Activated naive CD8-positive, alpha-beta T cell treated with anti-CD3 and anti-CD28 coated beads, Interleukin-2, amount 50 U/mL, for 24 hours (primary cell): Measurements from ENCODE around the gene TBX2.

Source experiments
- ATAC-seq: fragments of 150-1000 bp; cut with Tn5 transposase; one replicate; pipeline ENCODE4 v1.10.0; 2021
- DNase-seq: peaks from one replicate; pipeline ENCODE4 v3.0.0; 2021
- H3K27ac Mint-ChIP-seq: one replicate; pipeline ENCODE4 v1.8.0; 2021; ENCODE audit warnings: mild to moderate bottlenecking, mixed read lengths
- H3K27me3 Mint-ChIP-seq: one replicate; pipeline ENCODE4 v1.8.0; 2021; ENCODE audit warnings: mixed read lengths
- H3K36me3 Mint-ChIP-seq: one replicate; pipeline ENCODE4 v1.8.0; 2021; ENCODE audit warnings: low read depth, mixed read lengths
- H3K4me1 Mint-ChIP-seq: one replicate; pipeline ENCODE4 v1.8.0; 2021; ENCODE audit warnings: mixed read lengths
- H3K4me3 Mint-ChIP-seq: one replicate; pipeline ENCODE4 v1.8.0; 2021; ENCODE audit warnings: mild to moderate bottlenecking, moderate library complexity, mixed read lengths
- H3K9me3 Mint-ChIP-seq: one replicate; pipeline ENCODE4 v1.8.0; 2021; ENCODE audit warnings: mixed read lengths

Gene TBX2

GRCh38 chr17:61416540-61417363 lies 17.1 kb downstream of the TBX2 start:
- ATAC-seq (peak; percentile 40), DNase-seq (peak; percentile 71)
- no peak overlapping the region for H3K4me3 Mint-ChIP-seq
- H3K9me3 Mint-ChIP-seq = no peaks in the 10 kb centered on the region
- no peaks in the 10 kb centered on the region for H3K36me3 Mint-ChIP-seq
- no peaks in the 10 kb centered on the region for H3K4me1 Mint-ChIP-seq
- no peak overlapping the region for H3K27ac Mint-ChIP-seq
- H3K27me3 Mint-ChIP-seq = peaks cover 34% of the 10 kb centered on the region

DNA sequence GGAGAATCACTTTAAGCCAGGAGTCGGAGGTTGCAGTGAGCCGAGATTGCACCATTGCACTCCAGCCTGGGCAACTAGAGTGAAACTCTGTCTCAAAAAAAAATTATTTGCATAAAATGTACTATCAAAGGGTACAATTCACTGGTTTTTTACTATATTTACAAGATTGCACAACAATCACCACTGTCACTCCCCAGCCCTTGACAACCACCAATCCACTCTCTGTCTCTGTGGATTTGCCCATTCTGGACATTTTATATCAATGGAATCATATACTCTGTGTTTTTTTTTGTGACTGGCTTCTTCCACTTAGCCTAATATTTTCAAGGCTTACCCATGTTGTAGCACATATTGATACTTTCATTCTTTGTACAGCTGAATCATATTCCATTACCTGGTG lies 18.8 kb downstream of the TBX2 start:
- ATAC-seq (no peak), DNase-seq (no peak)
- no peaks in the 10 kb centered on the region for H3K4me1 Mint-ChIP-seq
- no peak overlapping the region for H3K4me3 Mint-ChIP-seq
- no peaks in the 10 kb centered on the region for H3K9me3 Mint-ChIP-seq
- no peaks in the 10 kb centered on the region for H3K36me3 Mint-ChIP-seq
- peaks cover 35% of the 10 kb centered on the region for H3K27me3 Mint-ChIP-seq
- no peak overlapping the region for H3K27ac Mint-ChIP-seq

DNA sequence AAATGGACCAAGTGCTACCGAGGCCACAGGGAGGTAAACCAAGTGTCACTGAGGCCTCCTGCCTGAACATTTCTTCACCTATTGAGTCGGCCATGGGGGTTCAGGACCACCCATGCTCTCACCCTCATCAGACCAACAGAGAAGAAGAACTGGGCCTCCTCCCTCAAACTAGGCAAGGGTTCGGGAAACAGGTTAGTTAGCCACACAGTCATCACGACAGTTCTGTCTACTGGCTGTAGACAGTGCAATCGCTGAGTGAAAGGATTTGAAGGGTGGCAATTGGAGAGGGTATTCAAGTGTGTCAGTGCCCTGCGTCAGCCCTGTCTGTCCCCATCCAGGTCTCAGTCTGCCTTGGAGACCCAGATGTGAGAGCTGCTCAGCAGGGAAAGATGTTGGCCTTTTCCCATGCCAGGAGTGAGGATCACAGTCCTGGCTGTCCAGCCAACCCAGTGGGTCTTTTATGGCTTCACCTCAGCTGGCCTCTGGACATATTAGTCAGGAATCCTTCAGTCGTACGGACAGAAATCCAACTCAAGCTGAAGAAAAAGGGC lies 19.9 kb downstream of the TBX2 start:
- ATAC-seq (no peak), DNase-seq (no peak)
- H3K36me3 Mint-ChIP-seq = no peaks in the 10 kb centered on the region
- no peak overlapping the region for H3K4me3 Mint-ChIP-seq
- no peak overlapping the region for H3K27ac Mint-ChIP-seq
- H3K9me3 Mint-ChIP-seq = no peaks in the 10 kb centered on the region
- H3K4me1 Mint-ChIP-seq = no peaks in the 10 kb centered on the region
- peaks cover 39% of the 10 kb centered on the region for H3K27me3 Mint-ChIP-seq

GRCh38 chr17:61420052-61420451 lies 20.4 kb downstream of the TBX2 start:
- Mint-ChIP-seq H3K9me3 (no peaks in the 10 kb centered on the region), H3K36me3 (no peaks in the 10 kb centered on the region), H3K27ac (no peak overlapping the region), H3K27me3 (peaks cover 40% of the 10 kb centered on the region), H3K4me1 (no peaks in the 10 kb centered on the region), H3K4me3 (no peak overlapping the region)
- DNase-seq (no peak), ATAC-seq (no peak)

- H3K4me1 Mint-ChIP-seq = no peaks in the 10 kb centered on the region
- ATAC-seq = no peak
- no peak for DNase-seq
- no peak overlapping the region for H3K27ac Mint-ChIP-seq
- no peaks in the 10 kb centered on the region for H3K36me3 Mint-ChIP-seq
- no peaks in the 10 kb centered on the region for H3K9me3 Mint-ChIP-seq
- no peak overlapping the region for H3K4me3 Mint-ChIP-seq
- peaks cover 40% of the 10 kb centered on the region for H3K27me3 Mint-ChIP-seq
Observed at GRCh38 chr17:61420745-61421398, 21.2 kb downstream of the TBX2 start.

DNA sequence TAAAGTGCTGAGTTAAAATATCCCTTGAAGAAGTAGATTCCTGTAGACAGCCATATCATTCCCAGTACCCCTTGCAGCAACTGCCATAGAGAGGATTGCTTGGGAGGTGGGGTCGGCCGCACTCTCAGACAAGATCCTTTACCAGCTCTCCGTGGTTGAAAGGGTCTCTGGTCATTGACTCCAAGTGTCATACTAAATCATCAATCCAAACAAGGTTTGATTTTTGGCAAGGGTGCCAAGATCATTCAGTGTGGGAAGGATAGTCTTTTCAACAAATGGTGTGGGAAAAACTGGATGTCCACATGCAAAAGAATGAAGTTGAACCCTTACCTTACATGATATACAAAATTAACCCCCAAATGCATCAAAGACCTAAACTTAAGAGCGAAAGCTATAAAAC lies 21.8 kb downstream of the TBX2 start:
- ATAC-seq (no peak), DNase-seq (no peak)
- Mint-ChIP-seq H3K4me1 (no peaks in the 10 kb centered on the region), H3K36me3 (no peaks in the 10 kb centered on the region), H3K27me3 (peaks cover 39% of the 10 kb centered on the region), H3K9me3 (no peaks in the 10 kb centered on the region), H3K27ac (no peak overlapping the region), H3K4me3 (no peak overlapping the region)

GRCh38 chr17:61422116-61422799 lies 22.6 kb downstream of the TBX2 start:
- no peak for ATAC-seq
- Mint-ChIP-seq H3K9me3 (no peaks in the 10 kb centered on the region), H3K27me3 (peaks cover 36% of the 10 kb centered on the region), H3K4me3 (no peak overlapping the region), H3K27ac (no peak overlapping the region), H3K4me1 (no peaks in the 10 kb centered on the region), H3K36me3 (no peaks in the 10 kb centered on the region)
- no peak for DNase-seq

GRCh38 chr17:61422869-61423268 lies 23.2 kb downstream of the TBX2 start:
- H3K36me3 Mint-ChIP-seq = no peaks in the 10 kb centered on the region
- no peaks in the 10 kb centered on the region for H3K9me3 Mint-ChIP-seq
- no peak overlapping the region for H3K27ac Mint-ChIP-seq
- ATAC-seq (no peak), DNase-seq (no peak)
- H3K4me3 Mint-ChIP-seq = no peak overlapping the region
- peaks cover 33% of the 10 kb centered on the region for H3K27me3 Mint-ChIP-seq
- H3K4me1 Mint-ChIP-seq = no peaks in the 10 kb centered on the region

GRCh38 chr17:61423967-61424649 lies 24.5 kb downstream of the TBX2 start:
- Mint-ChIP-seq H3K4me3 (no peak overlapping the region), H3K36me3 (no peaks in the 10 kb centered on the region), H3K9me3 (no peaks in the 10 kb centered on the region), H3K27me3 (peaks cover 29% of the 10 kb centered on the region), H3K27ac (no peak overlapping the region), H3K4me1 (no peaks in the 10 kb centered on the region)
- ATAC-seq (no peak), DNase-seq (no peak)

GRCh38 chr17:61425682-61426481 lies 26.2 kb downstream of the TBX2 start:
- no peak for ATAC-seq
- Mint-ChIP-seq H3K27ac (no peak overlapping the region), H3K4me1 (no peaks in the 10 kb centered on the region), H3K4me3 (no peak overlapping the region), H3K36me3 (no peaks in the 10 kb centered on the region), H3K9me3 (no peaks in the 10 kb centered on the region), H3K27me3 (peaks cover 20% of the 10 kb centered on the region)
- DNase-seq = no peak

- Mint-ChIP-seq H3K4me1 (no peaks in the 10 kb centered on the region), H3K9me3 (no peaks in the 10 kb centered on the region), H3K4me3 (no peak overlapping the region), H3K27me3 (peaks cover 23% of the 10 kb centered on the region), H3K36me3 (no peaks in the 10 kb centered on the region), H3K27ac (no peak overlapping the region)
- ATAC-seq = no peak
- DNase-seq = no peak
Observed at GRCh38 chr17:61426482-61427304, 27.1 kb downstream of the TBX2 start.

DNA sequence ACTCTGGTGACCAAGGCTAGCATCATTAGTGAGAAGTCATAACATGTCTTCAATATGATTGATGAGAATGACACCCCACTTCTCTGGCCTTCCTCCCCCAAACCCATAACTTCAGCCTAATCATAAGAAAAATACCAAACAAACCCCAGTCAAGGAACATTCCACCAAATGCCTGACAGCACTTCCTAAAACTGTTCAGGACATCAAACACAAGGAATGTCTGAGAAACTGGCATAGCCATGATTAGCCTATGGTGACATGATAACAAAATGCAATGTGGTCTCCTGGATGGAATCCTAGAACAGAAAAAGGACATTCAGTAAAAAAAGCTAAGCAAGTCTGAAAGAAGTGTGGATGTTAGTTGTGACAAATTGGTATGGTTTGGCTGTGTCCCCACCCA lies 27.9 kb downstream of the TBX2 start:
- DNase-seq (no peak), ATAC-seq (no peak)
- Mint-ChIP-seq H3K4me3 (no peak overlapping the region), H3K9me3 (no peaks in the 10 kb centered on the region), H3K27me3 (peaks cover 21% of the 10 kb centered on the region), H3K36me3 (no peaks in the 10 kb centered on the region), H3K27ac (no peak overlapping the region), H3K4me1 (no peaks in the 10 kb centered on the region)

- ATAC-seq = no peak
- no peaks in the 10 kb centered on the region for H3K36me3 Mint-ChIP-seq
- no peaks in the 10 kb centered on the region for H3K4me1 Mint-ChIP-seq
- H3K27me3 Mint-ChIP-seq = peaks cover 17% of the 10 kb centered on the region
- H3K9me3 Mint-ChIP-seq = no peaks in the 10 kb centered on the region
- DNase-seq = no peak
- no peak overlapping the region for H3K4me3 Mint-ChIP-seq
- no peak overlapping the region for H3K27ac Mint-ChIP-seq
Observed at GRCh38 chr17:61429274-61429673, 29.6 kb downstream of the TBX2 start.
